ENCODE measurements around the gene NCR3LG1. TPM values are rescaled to one million over a fixed set of nuclear protein-coding genes. Genes with fewer than 3 reads are reported as not detected.

The NCR3LG1 gene
- total and polyA plus RNA-seq, 2 donors from 2014 or later, result 0.71 to 4.5 TPM

DNA sequence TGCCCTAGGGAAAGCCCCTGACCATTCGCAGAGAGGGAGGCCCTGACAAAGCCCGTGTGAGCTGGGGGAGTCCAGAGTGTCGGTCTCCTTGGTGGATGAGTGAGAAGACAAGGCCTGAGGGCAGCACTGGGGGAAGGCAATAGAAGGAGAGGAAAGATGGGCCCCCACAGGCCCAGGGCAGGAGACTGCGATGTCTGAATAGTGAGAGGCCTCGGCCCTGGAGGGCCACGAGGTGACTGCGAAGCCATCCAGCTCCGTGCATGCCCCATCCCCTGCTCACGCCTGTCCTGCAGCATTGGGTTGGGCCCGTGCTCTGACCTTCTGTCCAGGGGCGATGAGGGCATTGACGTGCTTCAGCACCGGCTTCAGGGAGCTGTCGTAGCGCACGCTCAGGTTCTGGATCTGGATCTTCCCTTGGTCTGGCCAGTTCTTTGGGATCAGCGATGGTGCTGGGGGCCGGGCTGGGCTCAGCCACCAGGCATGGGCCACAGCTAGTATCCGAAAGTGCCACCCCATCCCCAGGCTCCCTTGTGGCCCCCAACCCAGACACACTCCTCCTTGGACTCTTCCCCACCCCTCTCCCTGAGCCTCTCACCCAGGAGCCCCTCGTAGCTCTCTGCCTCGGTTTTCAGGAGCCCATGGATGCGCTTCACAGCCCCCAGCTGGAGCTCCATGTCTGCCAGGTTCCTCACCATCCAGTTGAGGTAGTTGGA, 45.2 kb downstream of the NCR3LG1 start:
- TF ChIP-seq, protein P1, sequence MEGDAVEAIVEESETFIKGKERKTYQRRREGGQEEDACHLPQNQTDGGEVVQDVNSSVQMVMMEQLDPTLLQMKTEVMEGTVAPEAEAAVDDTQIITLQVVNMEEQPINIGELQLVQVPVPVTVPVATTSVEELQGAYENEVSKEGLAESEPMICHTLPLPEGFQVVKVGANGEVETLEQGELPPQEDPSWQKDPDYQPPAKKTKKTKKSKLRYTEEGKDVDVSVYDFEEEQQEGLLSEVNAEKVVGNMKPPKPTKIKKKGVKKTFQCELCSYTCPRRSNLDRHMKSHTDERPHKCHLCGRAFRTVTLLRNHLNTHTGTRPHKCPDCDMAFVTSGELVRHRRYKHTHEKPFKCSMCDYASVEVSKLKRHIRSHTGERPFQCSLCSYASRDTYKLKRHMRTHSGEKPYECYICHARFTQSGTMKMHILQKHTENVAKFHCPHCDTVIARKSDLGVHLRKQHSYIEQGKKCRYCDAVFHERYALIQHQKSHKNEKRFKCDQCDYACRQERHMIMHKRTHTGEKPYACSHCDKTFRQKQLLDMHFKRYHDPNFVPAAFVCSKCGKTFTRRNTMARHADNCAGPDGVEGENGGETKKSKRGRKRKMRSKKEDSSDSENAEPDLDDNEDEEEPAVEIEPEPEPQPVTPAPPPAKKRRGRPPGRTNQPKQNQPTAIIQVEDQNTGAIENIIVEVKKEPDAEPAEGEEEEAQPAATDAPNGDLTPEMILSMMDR (IDR thresholded peaks at IDR 0.05; ENCODE audit: borderline replicate concordance, extremely low read depth, insufficient read depth), result no peak
- H3K9me3 ChIP-seq (ENCODE audit: control insufficient read depth in 2 of 3, insufficient read depth in 1 of 3, low read length in 3 of 3), result no peaks in the 10 kb centered on the region

DNA sequence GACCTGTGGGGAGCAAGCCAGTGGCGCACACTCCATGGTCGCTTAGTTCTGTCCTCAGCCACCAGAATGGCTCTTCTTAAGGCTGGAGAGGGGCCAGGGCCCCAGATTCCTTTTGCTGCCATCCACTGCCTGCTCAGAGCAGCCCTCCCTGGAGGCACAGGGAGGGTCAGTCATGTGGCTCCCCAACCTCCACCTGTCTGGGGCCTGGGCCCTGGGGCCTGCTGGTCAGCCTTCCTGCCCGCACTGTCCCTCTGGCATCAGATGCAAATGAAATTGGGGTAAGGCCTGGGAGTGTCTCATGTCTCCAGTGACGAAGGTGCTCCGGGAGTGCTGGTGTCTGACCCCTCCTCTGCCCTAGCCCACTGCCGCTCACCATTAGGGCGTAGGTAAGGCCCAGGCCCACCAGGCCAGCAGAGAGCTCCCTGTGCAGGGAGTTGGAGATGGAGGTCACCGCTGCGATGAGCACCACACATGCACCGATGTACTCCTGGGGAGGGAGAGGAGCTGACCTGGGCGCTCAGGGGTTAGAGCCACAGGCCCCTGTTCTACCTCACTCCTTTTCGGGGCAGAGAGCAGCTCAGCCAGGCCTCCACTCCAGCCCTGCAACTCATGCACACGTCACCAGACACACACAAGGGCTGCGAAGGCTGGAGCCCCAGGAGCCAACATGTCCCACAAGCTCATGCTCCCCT, 45.9 kb downstream of the NCR3LG1 start:
- H3K27ac ChIP-seq (ENCODE audit: low read depth in 2 of 2, low read length in 2 of 2), result no peak overlapping the region
- no peak overlapping the region for H3K4me3 ChIP-seq (ENCODE audit: low read length in 3 of 3)
- no peak overlapping the region for H3K9ac ChIP-seq (ENCODE audit: low read length in 3 of 3)
- TF ChIP-seq, protein P1 (IDR thresholded peaks at IDR 0.05; ENCODE audit: borderline replicate concordance, extremely low read depth, insufficient read depth), result no peak
- no peaks in the 10 kb centered on the region for H3K4me1 ChIP-seq (ENCODE audit: control insufficient read depth in 2 of 3, insufficient read depth in 2 of 3, low read depth in 1 of 3, low read length in 3 of 3)
- DNase-seq (no peak), FAIRE-seq (no peak)
- no peaks in the 10 kb centered on the region for H3K36me3 ChIP-seq (ENCODE audit: control insufficient read depth in 2 of 3, insufficient read depth in 3 of 3, low read length in 3 of 3)
- no peaks in the 10 kb centered on the region for H3K9me3 ChIP-seq (ENCODE audit: control insufficient read depth in 2 of 3, insufficient read depth in 1 of 3, low read length in 3 of 3)
- H3K27me3 ChIP-seq (ENCODE audit: control insufficient read depth, insufficient read depth, low read length), result no peaks in the 10 kb centered on the region
- intact Hi-C loops (cut with DNase I), result no loop called here

More for the DNA sequence above, 45.2 kb downstream of the NCR3LG1 start:
- no peak overlapping the region for H3K27ac ChIP-seq (ENCODE audit: low read depth in 2 of 2, low read length in 2 of 2)
- no peak overlapping the region for H3K4me3 ChIP-seq (ENCODE audit: low read length in 3 of 3)
- intact Hi-C loops (cut with DNase I), result no loop called here
- no peak for DNase-seq
- no peak overlapping the region for H3K9ac ChIP-seq (ENCODE audit: low read length in 3 of 3)
- H3K27me3 ChIP-seq (ENCODE audit: control insufficient read depth, insufficient read depth, low read length), result no peaks in the 10 kb centered on the region
- H3K36me3 ChIP-seq (ENCODE audit: control insufficient read depth in 2 of 3, insufficient read depth in 3 of 3, low read length in 3 of 3), result no peaks in the 10 kb centered on the region
- FAIRE-seq, result no peak
- no peaks in the 10 kb centered on the region for H3K4me1 ChIP-seq (ENCODE audit: control insufficient read depth in 2 of 3, insufficient read depth in 2 of 3, low read depth in 1 of 3, low read length in 3 of 3)

GRCh38 chr11:17399236-17399635, 47.6 kb downstream of the NCR3LG1 start:
- H3K9ac ChIP-seq (ENCODE audit: low read length in 3 of 3), result no peak overlapping the region
- TF ChIP-seq, protein P1 (IDR thresholded peaks at IDR 0.05; ENCODE audit: borderline replicate concordance, extremely low read depth, insufficient read depth), result no peak
- H3K27me3 ChIP-seq (ENCODE audit: control insufficient read depth, insufficient read depth, low read length), result no peaks in the 10 kb centered on the region
- no peaks in the 10 kb centered on the region for H3K9me3 ChIP-seq (ENCODE audit: control insufficient read depth in 2 of 3, insufficient read depth in 1 of 3, low read length in 3 of 3)
- DNase-seq, result no peak
- no peak overlapping the region for H3K27ac ChIP-seq (ENCODE audit: low read depth in 2 of 2, low read length in 2 of 2)
- H3K4me1 ChIP-seq (ENCODE audit: control insufficient read depth in 2 of 3, insufficient read depth in 2 of 3, low read depth in 1 of 3, low read length in 3 of 3), result no peaks in the 10 kb centered on the region
- intact Hi-C loops (cut with DNase I), result no loop called here
- H3K36me3 ChIP-seq (ENCODE audit: control insufficient read depth in 2 of 3, insufficient read depth in 3 of 3, low read length in 3 of 3), result no peaks in the 10 kb centered on the region
- no peak overlapping the region for H3K4me3 ChIP-seq (ENCODE audit: low read length in 3 of 3)
- FAIRE-seq, result no peak
